ENCODE results near the gene NCOR2.
A peak's percentile ranks its signal among the peaks of the same experiment; 100 is the strongest.

Gene NCOR2

GRCh38 chr12:124560146-124560890, 7.1 kb downstream of the NCOR2 start:
- DNase-seq (ENCODE audit: low spot score), result no peak

DNA sequence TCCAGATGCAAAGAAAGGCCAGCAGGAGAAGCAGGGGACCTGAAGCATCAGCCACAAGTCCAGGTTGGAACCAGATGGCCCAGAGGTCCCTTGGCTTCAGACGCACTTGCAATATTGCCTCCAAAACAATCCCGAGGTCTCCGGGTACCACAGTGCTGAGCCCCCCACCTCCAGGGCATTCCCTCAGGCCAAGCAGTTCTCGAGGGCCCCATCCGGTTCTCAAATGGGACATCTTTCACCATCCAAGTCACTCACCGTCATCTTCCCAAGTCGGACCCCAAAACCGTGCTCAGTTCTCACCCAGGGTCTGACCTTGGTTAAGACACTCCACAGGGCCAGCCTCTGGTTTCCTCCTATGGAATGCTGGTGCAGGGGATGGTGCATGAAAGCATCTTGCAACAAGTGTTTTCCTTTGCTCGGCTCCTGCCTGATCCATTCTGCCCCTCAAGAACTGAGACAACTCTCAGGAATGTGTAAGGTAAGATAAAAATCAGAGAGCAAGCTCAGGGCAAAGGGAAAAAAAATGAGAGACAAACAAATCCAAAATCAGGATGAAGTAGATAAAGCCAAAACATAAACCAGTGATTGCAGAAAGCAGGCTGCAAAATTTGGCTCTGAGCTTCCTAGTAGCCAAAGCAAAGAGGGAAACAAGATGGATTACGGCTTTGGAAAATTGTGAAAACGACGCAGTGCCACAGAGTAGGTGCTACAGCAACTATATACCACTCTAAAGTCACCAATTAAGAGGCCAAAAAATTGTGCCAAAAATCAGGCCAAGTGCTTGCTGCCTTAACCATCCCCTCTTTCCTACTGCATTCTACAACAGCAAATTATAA, 8.0 kb downstream of the NCOR2 start:
- no peak for DNase-seq (ENCODE audit: low spot score)

- DNase-seq (ENCODE audit: low spot score), result no peak
Measured at GRCh38 chr12:124558313-124558712, 9.1 kb downstream of the NCOR2 start.

DNA sequence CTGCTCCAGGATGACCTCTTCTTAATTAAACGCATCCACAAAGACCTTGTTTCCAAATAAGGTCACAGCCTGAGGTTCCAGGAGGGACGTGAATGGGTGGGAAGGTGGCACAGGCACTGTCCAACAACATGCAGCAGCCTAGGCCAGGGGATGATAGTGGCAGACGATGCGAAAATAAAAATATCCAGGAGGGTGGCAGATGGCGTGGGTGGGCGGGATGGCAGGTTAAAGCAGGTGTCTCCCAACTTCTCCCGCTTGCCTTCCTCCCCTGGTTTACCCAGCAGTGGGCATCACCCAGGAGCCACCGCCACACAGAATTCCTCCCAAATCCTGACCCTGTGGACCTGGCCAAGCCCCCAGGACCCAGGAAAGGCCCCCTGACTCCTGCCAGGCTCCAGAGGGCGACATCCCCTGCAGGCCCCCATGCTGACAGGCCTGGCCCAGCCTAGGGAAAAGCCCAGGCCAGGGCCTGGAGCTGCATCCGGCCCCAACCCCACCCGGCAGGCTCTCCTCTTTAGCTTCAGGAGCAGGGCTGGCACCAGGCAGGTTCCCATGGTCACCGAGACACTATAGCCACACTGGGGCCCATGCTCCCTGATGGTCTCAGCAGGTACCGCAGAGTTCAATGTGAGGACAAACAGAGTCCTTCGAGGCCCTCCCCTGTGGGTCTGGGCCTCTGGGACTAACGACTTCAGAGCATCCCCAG, 9.7 kb downstream of the NCOR2 start:
- no peak for DNase-seq (ENCODE audit: low spot score)

- no peak for DNase-seq (ENCODE audit: low spot score)
Measured at GRCh38 chr12:124556896-124557501, 10.4 kb downstream of the NCOR2 start.

DNA sequence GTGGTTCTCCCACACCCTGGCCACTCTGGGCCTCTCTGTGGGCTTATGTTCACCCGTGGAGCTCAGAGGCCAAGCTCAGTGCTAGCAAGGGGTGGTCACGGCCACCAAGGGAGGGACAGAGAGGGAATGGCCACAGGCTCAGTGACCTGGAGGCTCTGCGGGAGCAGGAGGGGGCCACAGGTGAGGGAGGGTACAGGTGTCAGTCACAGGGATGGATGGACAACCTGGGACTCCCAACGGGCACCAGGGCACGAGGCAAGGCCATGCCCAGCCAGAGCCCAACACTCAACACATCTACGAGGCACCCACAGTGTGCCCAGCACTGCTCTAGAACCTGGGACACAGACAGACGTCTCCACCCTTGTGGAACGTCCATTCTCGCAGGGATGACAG, 11.3 kb downstream of the NCOR2 start:
- no peak for DNase-seq (ENCODE audit: low spot score)

DNA sequence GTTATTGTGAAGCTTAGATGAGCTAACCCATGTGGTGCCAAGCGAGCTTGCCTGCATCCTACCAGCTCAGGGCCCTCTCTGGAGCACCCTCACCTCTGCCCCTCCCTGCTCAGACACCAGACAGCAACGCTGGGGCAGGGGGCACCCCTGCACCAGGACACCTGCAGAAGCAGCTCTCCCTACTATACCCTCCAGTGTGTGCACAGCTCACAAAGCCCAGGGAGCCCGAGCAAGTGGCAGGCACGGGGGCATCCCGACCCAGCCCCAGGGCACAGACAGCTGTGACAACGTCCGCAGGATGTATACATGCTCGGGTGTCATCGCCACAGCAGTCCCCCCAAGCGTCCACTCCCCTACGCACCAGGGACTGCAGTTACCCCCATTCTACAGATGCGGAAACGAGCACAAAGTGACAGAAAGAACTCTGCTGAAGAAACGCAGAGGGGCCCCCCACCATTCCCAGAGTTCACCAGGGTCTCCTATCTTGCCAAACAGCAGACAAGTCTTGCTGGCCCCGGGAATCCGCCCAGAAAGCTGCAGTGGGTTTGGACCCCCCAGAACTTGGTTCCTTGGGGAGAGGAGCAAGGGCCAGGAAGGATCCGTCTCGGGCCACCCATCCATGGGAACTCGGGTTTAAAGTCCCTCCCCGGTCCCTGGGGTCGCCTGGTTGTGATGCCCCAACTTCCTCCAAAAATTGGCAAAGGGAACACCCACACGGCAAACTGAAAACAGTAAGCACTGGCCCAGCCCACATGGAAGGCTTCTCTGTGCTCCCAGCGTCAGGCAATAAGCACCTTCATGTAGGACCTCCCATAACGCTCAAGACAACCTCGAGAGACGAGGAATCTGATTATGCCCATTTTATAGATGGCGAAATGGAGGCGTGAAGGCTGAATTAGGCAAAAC, 12.0 kb downstream of the NCOR2 start:
- no peak for DNase-seq (ENCODE audit: low spot score)

- no peak for DNase-seq (ENCODE audit: low spot score)
Measured at GRCh38 chr12:124554429-124555029, 12.9 kb downstream of the NCOR2 start.

GRCh38 chr12:124553862-124554428, 13.5 kb downstream of the NCOR2 start:
- no peak for DNase-seq (ENCODE audit: low spot score)

GRCh38 chr12:124551268-124552144, 15.9 kb downstream of the NCOR2 start:
- peak; percentile 82 for DNase-seq (ENCODE audit: low spot score)

DNA sequence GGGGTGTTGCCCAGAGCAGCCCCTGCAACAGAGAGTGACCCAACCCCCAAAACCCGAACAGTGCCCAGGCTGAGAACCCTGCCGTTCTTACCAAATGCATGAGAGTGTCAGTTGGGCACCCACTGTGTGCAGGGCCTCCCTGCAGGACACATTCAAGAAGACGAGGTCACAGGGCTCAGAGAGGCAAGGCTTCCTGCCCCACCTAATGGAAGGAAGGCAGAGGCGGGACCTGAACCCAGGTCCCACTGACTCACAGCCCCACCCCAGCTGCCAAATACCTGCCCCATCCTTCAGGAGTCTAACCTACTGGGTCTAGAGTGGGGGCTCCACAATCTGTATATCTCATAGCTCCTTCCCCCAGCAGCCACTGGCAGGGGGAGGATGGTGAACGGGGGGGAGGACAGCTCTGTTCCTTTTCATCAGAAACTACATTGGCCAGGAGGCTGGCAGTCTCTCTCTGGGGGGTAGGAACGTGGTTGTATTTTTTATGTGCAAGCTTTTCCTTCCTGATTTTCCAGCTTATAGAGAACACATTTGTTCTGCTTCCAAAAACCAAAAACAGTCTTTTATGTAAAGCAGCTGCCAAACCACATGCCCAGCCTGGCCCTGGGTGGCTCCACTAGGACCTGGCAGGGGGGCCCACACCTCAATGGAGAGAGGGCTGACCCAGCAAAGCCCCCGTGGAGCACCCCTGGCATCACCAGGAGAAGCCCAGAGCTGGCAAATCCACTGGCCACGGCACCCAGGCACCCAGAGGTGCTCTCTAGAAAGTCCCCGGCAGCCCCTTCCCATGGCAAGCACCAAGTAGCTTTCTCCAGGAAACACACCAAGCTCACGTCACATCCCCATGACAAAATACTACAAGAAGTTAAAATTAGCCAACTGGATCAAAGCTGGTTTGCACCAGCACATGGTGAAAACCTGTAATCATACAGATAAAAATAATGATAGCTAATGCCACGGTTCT, 17.0 kb downstream of the NCOR2 start:
- DNase-seq (ENCODE audit: low spot score), result no peak

DNA sequence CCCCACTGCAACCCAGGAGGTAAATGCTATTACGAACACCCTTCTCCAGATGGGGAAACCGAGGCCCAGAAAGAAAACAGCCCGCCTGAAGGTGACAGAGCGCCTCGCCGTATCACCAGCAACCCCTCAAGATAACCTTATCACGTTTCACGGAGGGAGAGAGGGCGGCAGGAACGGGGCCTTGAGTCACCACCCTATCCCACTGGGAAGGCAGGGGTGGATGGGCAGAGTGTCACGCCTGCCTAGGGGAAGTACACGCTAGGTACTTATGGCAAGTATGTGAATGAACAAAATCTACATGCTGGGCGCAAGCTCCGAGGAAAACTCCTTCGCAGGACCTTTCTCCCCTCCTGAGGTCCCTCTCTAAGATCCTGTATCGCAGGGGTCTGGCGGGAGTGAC, 17.8 kb downstream of the NCOR2 start:
- no peak for DNase-seq (ENCODE audit: low spot score)

DNA sequence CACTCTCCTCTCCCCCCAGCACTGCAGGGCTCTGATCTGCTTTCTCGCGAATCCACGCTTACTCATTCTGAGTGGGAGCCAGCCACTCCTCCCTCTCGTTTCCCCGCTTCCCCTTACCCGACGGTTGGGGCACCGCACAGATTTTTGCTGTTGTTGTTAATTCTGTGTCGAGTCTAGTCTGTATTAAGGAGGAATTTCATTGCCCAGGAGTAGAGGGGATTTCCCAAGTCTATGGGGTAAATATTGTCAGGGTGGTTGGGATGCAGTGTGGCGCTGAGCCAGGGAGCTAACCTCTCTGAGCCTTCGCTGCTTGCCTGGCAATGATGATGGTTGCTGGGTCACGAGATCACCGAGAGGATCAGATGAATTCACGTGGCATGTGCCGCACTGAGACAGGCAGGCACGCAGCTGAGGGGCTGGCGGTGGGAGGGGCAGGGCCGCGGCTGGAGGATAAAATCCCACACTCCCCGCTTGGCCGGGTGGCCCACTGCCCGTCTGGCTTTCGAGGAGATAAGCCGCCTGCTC, 18.5 kb downstream of the NCOR2 start:
- no peak for DNase-seq (ENCODE audit: low spot score)

DNA sequence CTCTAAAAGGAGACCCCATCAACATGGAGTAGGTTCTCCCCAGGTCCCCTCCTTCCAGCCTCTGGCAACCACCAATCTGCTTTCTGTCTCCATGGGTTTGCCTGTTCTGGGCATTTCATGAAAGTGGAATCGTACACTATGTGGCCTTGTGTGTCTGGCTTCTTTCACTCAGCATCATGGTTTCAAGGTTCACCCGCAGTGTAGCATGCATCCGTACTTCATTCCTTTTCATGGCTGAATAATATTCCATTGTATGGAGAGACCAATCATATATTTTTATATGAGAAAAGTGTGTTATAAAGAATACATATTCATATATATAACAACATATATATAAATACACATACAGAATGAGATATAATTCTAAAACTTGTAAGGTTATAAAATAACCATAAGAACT, 19.8 kb downstream of the NCOR2 start:
- no peak for DNase-seq (ENCODE audit: low spot score)

- DNase-seq (ENCODE audit: low spot score), result no peak
Measured at GRCh38 chr12:124545508-124546418, 21.6 kb downstream of the NCOR2 start.

DNA sequence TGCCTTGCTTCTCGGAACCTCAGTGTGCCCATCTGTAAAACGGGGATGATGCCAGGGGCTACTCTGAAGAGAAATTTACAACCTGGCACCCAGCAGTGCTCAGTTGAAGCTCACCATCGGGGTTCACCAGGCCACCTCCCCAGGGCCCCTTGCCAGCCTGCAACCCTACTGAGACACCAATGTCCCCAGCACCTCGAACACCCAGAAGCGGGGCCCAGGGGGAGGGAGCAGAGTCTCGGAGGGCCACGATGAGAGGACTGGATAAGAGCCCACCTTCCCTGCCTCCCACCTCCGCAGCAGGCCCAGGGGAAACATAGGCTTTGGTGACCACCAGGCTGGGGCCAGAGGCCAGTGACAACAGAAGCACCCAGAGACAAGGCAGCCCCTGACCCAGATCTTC, 22.4 kb downstream of the NCOR2 start:
- DNase-seq (ENCODE audit: low spot score), result no peak
